GM18517 (cell line): ENCODE measurements around the gene KY.

Experiments
- ATAC-seq: cut with Tn5 transposase; IDR thresholded peaks from one replicate; pipeline ENCODE4 v1.9.1; 2021; ENCODE audit warnings: mild to moderate bottlenecking, moderate library complexity; ENCODE audit not compliant: unreplicated experiment

KY gene

DNA sequence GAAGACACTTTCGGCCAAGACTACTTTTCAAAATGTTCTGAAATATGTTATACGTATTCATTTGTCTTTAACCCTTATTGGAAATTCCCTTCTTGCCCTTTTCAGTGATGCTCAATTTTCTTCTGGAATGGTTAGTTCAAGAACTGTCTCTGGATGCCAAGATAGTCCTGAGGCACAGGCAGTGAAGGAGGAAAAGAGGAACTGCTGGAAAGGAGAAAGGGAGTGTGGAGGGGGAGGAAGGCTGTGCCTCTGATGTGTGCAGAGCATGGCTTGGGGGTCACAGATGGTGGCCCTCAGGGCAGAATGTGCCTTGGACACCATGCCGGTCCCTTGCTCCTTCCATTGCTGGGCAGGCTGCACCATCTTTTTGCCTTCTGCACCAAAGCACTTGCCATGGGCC, 91.2 kb downstream of the KY start:
- ATAC-seq, result no peak
